HG03159 (cell line): ENCODE data around the gene CCDC191.
A peak's percentile ranks its signal among the peaks of the same experiment; 100 is the strongest.

Experiments
- ATAC-seq: cut with Tn5 transposase; IDR thresholded peaks from one replicate; pipeline ENCODE4 v1.9.1; 2021; ENCODE audit warnings: mild to moderate bottlenecking, moderate library complexity; ENCODE audit not compliant: unreplicated experiment

CCDC191 gene

DNA sequence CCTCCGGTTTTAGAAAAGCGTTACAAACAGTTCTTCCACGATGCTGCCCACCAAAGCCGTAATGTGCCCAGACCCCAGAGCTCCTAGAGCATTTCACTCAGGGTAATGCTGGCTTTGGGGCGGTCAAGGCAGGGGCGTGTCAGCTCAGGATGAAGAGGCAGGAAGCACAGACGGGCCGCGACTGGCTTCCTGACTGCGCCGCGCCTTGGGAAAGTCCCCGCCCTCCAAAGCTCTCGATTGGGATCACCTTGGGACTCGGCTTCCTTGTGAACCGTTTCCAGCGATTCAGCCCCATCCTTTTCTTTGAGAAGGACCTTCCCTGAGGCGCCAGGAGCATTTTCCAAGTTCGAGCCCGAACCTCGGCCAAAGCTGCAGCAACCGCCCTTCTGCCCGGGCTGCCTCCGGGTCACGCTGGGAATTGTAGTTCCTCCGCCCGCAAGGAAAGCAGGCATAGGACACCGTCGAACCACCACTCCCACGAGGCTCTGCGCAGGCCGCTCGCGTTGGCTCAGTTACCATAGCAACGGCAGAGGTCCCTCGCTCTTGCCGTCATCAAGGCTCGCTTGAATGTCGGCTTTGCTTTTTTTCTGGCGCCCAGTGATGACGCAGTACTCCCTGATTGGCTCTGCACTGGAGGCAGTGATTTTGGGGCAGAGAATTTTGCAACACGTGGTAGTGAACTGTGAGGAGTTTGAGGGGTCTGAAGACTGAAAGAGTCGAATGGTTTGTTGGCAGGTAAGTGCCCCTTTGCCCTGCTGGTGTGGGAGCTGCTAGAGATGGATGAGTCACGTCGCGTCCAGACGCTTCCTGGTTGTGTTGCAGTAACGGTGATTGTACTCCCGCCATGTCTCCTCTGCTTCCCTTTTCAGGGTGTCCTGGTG, at the start of gene CCDC191, which contains the start of gene QTRT2:
TSS of gene CCDC191 (minus strand) at position 397 of the 881 bp plus-strand sequence. CDS start at position 337, 60 bp downstream.
TSS of gene QTRT2 (plus strand) at position 608 of the 881 bp plus-strand sequence. CDS start 8,521 bp downstream, outside the sequence.
- peak; percentile 96 for ATAC-seq

- no peak for ATAC-seq
These were observed 48.1 kb upstream of the CCDC191 start for GRCh38 chr3:114104414-114104813.

- ATAC-seq: no peak
These were observed 47.5 kb upstream of the CCDC191 start for GRCh38 chr3:114103858-114104257.

DNA sequence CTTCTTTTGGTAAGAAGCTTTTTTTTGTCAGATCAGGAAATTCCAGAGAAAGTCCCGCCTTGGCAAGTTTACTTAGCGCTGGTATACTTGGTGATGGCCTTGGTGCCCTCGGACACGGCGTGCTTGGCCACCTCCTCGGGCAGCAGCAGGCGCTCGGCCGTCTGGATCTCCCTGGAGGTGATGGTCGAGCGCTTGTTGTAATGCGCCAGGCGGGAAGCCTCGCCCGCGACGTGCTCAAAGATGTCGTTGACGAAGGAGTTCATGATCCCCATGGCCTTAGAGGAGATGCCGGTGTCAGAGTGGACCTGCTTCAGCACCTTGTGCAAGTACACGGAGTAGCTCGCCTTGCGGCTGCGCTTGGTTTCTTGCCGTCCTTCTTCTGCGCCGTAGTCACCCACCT, 46.9 kb upstream of the CCDC191 start:
- no peak for ATAC-seq

DNA sequence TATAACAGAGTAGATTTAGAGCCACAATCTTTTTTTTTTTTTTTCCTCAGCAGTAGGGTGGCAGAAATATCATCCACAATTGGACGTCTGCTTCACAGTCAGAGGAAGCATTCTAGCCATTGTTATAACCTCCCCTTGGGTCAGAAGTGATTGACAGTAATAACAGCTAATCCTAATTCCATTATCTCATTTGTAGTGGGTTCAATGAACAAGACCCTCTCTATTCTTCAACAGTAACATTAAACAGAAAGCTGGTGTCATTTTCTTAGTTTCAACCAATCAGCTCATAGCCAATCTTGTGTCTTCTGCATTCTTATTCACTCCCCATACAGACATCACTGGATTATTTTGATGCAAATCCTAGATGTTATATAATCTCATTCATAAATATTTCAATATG, 44.8 kb upstream of the CCDC191 start:
- no peak for ATAC-seq

GRCh38 chr3:114095796-114096195, 39.5 kb upstream of the CCDC191 start:
- no peak for ATAC-seq

DNA sequence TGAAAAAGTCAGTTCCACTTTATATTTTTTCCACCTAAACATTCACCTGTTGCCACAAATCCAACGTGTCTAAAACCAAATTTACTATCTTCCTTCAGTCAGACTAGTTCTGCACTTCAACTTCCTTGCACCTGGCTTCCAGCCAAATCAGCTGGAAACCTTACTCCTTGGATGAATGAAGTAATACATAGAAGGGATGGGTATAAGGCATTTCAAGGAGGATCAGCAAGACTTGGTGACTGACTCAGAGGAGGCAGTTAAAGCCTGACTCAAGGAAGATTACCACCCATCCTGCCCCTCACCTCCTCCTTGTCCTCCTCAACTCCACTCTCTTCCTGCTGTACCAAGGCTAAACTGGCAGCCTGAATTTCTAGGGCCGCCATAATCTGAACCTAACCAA, 37.3 kb upstream of the CCDC191 start:
- no peak for ATAC-seq

GRCh38 chr3:114093016-114093380, 36.7 kb upstream of the CCDC191 start:
- no peak for ATAC-seq

- no peak for ATAC-seq
These were observed 36.1 kb upstream of the CCDC191 start for GRCh38 chr3:114092151-114093015.

- no peak for ATAC-seq
These were observed 33.3 kb upstream of the CCDC191 start for GRCh38 chr3:114089675-114090074.

GRCh38 chr3:114086356-114086755, 30.0 kb upstream of the CCDC191 start:
- no peak for ATAC-seq

- ATAC-seq: no peak
These were observed 26.8 kb upstream of the CCDC191 start for GRCh38 chr3:114083112-114083511.

DNA sequence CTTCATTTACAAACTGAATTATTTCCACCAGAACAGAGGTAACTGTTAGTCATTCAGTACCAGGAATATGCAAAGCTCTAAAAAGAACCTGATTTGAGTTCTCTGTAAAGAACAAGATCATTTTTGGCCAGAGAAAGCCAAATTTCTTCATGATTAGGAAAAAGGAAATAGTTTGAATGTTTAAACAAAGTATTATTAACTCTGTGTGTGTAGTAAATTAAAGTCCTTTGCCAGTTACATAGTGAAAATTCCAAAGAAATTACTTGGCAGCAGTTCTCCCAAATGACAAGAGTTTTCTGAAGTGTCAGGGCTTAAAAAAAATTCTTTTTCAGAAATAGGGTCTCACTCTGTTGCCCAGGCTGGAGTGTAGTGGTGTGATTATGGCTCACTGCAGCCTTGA, 24.7 kb upstream of the CCDC191 start:
- ATAC-seq: no peak

DNA sequence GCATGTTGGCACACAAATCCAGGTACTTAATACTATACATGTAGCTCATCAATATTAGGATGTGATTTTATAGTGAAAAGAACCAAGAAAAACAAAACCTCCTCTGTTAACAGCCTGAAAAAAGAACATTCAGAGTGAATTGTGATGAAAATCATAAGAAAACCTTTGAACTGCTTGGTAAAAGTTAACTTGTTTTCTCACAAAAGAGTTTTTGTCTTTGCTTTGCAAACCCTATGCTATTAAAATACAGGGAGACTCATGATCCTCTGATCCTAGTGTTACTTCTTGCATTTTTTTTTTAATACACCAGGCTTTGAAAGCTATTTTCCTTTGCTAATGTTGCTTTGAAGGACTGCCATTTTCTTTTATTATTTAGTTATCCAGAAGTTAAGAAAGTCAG, 23.9 kb upstream of the CCDC191 start:
- no peak for ATAC-seq

DNA sequence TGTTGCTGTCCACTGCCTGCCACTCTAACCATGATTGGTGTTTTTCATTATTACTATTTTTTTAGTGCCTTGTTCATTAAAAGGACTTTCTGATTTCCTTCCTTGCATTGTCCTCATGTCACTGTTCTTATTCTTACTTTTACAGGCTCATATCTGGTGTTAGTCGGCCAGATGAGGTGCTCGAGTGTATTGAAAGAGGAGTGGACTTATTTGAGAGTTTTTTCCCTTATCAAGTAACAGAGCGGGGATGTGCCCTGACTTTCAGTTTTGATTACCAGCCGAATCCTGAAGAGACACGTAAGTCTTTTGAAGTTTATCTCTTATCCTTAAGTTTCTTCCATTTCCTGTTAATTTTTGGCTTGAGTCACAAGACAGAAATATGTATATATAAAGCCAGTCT, 23.4 kb upstream of the CCDC191 start:
- ATAC-seq: no peak

GRCh38 chr3:114078126-114078525, 21.8 kb upstream of the CCDC191 start:
- no peak for ATAC-seq

GRCh38 chr3:114076711-114077110, 20.4 kb upstream of the CCDC191 start:
- no peak for ATAC-seq

GRCh38 chr3:114071786-114072185, 15.5 kb upstream of the CCDC191 start:
- no peak for ATAC-seq

- no peak for ATAC-seq
These were observed 12.0 kb upstream of the CCDC191 start for GRCh38 chr3:114068336-114068735.

DNA sequence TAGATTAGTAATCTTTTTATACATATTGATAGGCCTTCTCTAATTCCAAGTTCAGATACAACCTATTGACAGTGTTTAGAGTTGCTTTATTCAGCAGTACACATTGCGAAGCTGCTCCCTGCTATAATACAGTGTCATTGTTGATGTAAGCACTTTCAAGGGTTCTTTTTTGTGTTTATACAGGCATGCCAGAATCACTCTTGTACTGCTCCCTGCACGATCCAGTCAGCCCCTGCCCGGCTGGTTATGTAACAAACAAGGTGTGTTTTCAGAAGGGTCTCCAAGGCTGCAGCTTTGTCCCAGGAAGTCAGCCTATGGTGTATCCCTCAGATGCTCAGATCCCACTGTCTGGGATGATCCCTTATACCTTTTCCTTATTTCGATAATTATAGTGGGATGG, 11.5 kb upstream of the CCDC191 start:
- ATAC-seq: no peak

DNA sequence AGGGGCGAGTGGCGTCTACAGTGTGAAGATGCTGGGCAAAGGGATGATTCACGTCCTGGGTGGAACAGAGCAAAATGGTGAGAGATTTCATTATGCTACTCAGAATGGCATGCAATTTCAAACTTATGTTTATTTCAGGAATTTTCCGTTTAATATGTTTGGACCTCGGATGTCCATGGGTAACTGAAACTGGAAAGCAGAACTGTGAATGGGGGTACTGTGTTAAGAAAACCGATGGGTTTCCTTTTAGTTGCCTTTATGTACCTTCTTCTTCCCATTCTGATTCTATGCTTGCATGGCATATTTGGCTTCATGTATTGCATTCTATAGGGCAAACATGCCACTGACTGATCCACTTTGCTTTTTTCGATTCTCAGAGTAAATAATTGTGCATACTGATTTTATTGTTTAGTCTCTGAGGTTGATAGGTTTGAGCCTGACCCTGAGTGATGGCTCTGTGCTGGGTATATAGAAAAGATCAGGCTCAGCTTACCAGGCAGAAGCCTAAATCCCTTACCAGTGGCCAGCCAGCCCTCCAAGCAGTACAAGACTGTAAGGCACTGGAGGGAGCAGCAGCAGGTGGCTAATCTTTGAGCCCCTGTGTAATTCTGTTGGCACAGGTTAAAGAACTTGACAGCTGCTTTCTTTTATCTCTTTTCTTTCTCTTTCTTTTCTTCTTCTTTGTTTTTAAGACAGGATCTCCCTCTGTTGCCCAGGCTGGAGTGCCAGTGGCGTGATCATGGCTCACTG, 4.8 kb upstream of the CCDC191 start:
- ATAC-seq: no peak
